ENCODE data around the gene SORCS1. TPM values are rescaled to one million over a fixed set of nuclear protein-coding genes. Genes with fewer than 3 reads are reported as not detected.

The SORCS1 gene
- total RNA-seq, 1 experiment from 2014 or later = 1.7 TPM

- no peaks in the 10 kb centered on the region for H4K20me1 ChIP-seq (ENCODE audit: control insufficient read depth, insufficient read depth, insufficient read length)
- no peak overlapping the region for H2BK15ac ChIP-seq (ENCODE audit: low read depth, low read length)
- no peak overlapping the region for H4K5ac ChIP-seq (ENCODE audit: insufficient read length, low read depth, low read length)
- no peak overlapping the region for H3K4ac ChIP-seq (ENCODE audit: low read depth, low read length)
- H3K4me1 ChIP-seq (ENCODE audit: insufficient read depth, low read length) = no peaks in the 10 kb centered on the region; the same call in 1 of the 2 replicates
- no peak overlapping the region for H3T11ph ChIP-seq (ENCODE audit: low read length)
- H3K27ac Mint-ChIP-seq = peak overlapping the region in 1 of 3 experiments; percentile 95; a peak in 2 of 7 replicates
- H2BK120ac ChIP-seq (ENCODE audit: low read depth, low read length, poor library complexity, severe bottlenecking) = no peak overlapping the region
- H3K4me1 Mint-ChIP-seq = peaks cover 2 to 11% of the 10 kb centered on the region in 2 experiments; a peak in 2 of 4 replicates
- H3K9ac ChIP-seq (ENCODE audit: extremely low read depth, insufficient read length, low read length) = no peak overlapping the region
- no peaks in the 10 kb centered on the region for H3K79me2 ChIP-seq (ENCODE audit: insufficient read depth, low read length)
- no peaks in the 10 kb centered on the region; the same call in 1 of the 2 replicates for H3K27me3 Mint-ChIP-seq (ENCODE audit: low read depth)
- H2AK5ac ChIP-seq (ENCODE audit: insufficient read length, low read length) = no peak overlapping the region
- no peak for DNase-seq
- H4K91ac ChIP-seq (ENCODE audit: insufficient read length, low read depth, low read length) = no peak overlapping the region
- H3K9me3 Mint-ChIP-seq = no peaks in the 10 kb centered on the region
- no peak overlapping the region for H3K4me2 ChIP-seq (ENCODE audit: insufficient read depth, insufficient read length, low read length)
- no peaks in the 10 kb centered on the region for H3K27me3 ChIP-seq (ENCODE audit: insufficient read depth, low read length)
- no peaks in the 10 kb centered on the region for H3K9me3 ChIP-seq (ENCODE audit: control insufficient read depth, low read depth, low read length)
- no peak overlapping the region for H2BK20ac ChIP-seq (ENCODE audit: low read depth, low read length, poor library complexity, severe bottlenecking)
- H3K56ac ChIP-seq (ENCODE audit: insufficient read length, low read depth, low read length) = no peak overlapping the region
- H2BK12ac ChIP-seq (ENCODE audit: insufficient read length, low read depth, low read length) = no peak overlapping the region
- no peaks in the 10 kb centered on the region for H3K23me2 ChIP-seq (ENCODE audit: insufficient read length, low read depth, low read length, poor library complexity, severe bottlenecking)
- no CpG with 5 or more reads among the region's 14 CpGs for WGBS (ENCODE audit: extremely low coverage, insufficient read length, low lambda C conversion rate)
- no peaks in the 10 kb centered on the region for H3K79me1 ChIP-seq (ENCODE audit: insufficient read depth, low read depth, low read length, poor library complexity, severe bottlenecking)
- no peak overlapping the region for H3K4me3 Mint-ChIP-seq
- H3K18ac ChIP-seq (ENCODE audit: insufficient read length, low read depth, low read length) = no peak overlapping the region
- no peak overlapping the region for H4K8ac ChIP-seq (replicated peaks; ENCODE audit: insufficient read length, low read depth, low read length)
- no peaks in the 10 kb centered on the region for H3K36me3 Mint-ChIP-seq (ENCODE audit: insufficient read depth in 1 of 3, low read depth in 3 of 3)
- H3K23ac ChIP-seq (ENCODE audit: insufficient read length, low read depth, low read length) = no peak overlapping the region
- H2AFZ ChIP-seq (ENCODE audit: low read length) = no peak overlapping the region
- no peak overlapping the region for H2BK5ac ChIP-seq (ENCODE audit: insufficient read length, low read length)
- H3K14ac ChIP-seq (ENCODE audit: insufficient read depth, low read length) = no peak overlapping the region
- TF ChIP-seq, protein P1, sequence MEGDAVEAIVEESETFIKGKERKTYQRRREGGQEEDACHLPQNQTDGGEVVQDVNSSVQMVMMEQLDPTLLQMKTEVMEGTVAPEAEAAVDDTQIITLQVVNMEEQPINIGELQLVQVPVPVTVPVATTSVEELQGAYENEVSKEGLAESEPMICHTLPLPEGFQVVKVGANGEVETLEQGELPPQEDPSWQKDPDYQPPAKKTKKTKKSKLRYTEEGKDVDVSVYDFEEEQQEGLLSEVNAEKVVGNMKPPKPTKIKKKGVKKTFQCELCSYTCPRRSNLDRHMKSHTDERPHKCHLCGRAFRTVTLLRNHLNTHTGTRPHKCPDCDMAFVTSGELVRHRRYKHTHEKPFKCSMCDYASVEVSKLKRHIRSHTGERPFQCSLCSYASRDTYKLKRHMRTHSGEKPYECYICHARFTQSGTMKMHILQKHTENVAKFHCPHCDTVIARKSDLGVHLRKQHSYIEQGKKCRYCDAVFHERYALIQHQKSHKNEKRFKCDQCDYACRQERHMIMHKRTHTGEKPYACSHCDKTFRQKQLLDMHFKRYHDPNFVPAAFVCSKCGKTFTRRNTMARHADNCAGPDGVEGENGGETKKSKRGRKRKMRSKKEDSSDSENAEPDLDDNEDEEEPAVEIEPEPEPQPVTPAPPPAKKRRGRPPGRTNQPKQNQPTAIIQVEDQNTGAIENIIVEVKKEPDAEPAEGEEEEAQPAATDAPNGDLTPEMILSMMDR (conservative IDR thresholded peaks at IDR 0.05) = no peak
- no peak overlapping the region for H3K27ac ChIP-seq (ENCODE audit: insufficient read length, low read depth, low read length)
These were observed 515.7 kb downstream of the SORCS1 start for GRCh38 chr10:106648534-106649481.

Measured in H9 (cell line).